Measurements from ENCODE around the gene HES1. TPM values are rescaled to one million over a fixed set of nuclear protein-coding genes. Genes with fewer than 3 reads are reported as not detected.
A peak's percentile ranks its signal among the peaks of the same experiment; 100 is the strongest.

HES1 gene
- total and polyA plus RNA-seq, 9 of the 15 experiments (the other 6 are each of a cell fraction or from before 2014, with no cell fraction given), result 3.4 to 37.0 (median 19.3) TPM

GRCh38 chr3:194137506-194138474 lies 1.8 kb downstream of the HES1 start (continued):
- TF ChIP-seq AFF1 (IDR thresholded peaks at IDR 0.05; ENCODE audit: low read depth in 1 of 2, partially characterized antibody in 2 of 2) (peak in 1 of 2 experiments; percentile 6), HBP1 (CRISPR knock-in tag; IDR thresholded peaks at IDR 0.05) (0 out of 2 replicates have a peak, but pooled peaks have one; percentile 42), ZNF408 (CRISPR knock-in tag; IDR thresholded peaks at IDR 0.05; ENCODE audit: low read depth) (no peak), NCOA1 (IDR thresholded peaks at IDR 0.05; ENCODE audit: low read depth) (no peak; the same call in 1 of the 2 replicates), ATF6 (CRISPR knock-in tag; IDR thresholded peaks at IDR 0.05) (no peak), ILK (tag; IDR thresholded peaks at IDR 0.05; ENCODE audit: borderline replicate concordance, low read depth) (no peak), HNRNPUL1 (IDR thresholded peaks at IDR 0.05; ENCODE audit: low read length) (no peak), YY1 (IDR thresholded peaks at IDR 0.05; ENCODE audit: borderline replicate concordance in 1 of 3, control insufficient read depth in 1 of 3, extremely low read depth in 1 of 3, insufficient read depth in 3 of 3, insufficient read length in 1 of 3, insufficient replicate concordance in 2 of 3, low read depth in 1 of 3, low read length in 2 of 3) (no peak), MAX (CRISPR knock-in tag; IDR thresholded peaks at IDR 0.05) (peak; percentile 92; the same call in 1 of the 2 replicates), NCOA6 (IDR thresholded peaks at IDR 0.05) (no peak), MXD1 (CRISPR knock-in tag; IDR thresholded peaks at IDR 0.05; ENCODE audit: borderline replicate concordance, poor library complexity, severe bottlenecking) (no peak), IFI16 (CRISPR knock-in tag; IDR thresholded peaks at IDR 0.05) (no peak), BRCA1 (IDR thresholded peaks at IDR 0.05) (no peak), BRCA1 (CRISPR knock-in tag; IDR thresholded peaks at IDR 0.05) (no peak), FOXM1 (IDR thresholded peaks at IDR 0.05; ENCODE audit: low read depth) (no peak), FOXM1 (CRISPR knock-in tag; IDR thresholded peaks at IDR 0.05; ENCODE audit: low read depth) (no peak), HDAC8 (tag; IDR thresholded peaks at IDR 0.05) (no peak), MBD2 (IDR thresholded peaks at IDR 0.05; ENCODE audit: borderline replicate concordance, low read depth) (no peak)
